GM12878 (cell line): ENCODE measurements around the gene TCEA2. TPM values are rescaled to one million over a fixed set of nuclear protein-coding genes. Genes with fewer than 3 reads are reported as not detected.
A peak's percentile ranks its signal among the peaks of the same experiment; 100 is the strongest.

ENCODE experiments used
- ATAC-seq: fragments of 200-7000 bp; cut with Tn5 transposase; 3 replicates; pipeline ENCODE4 v1.9.1; 2020; ENCODE audit warnings: mild to moderate bottlenecking, moderate library complexity
- BruUV-seq: library from RNA; stranded (reverse); fragments of 400-500 nt; replicated peaks from 2 replicates; lab custom pipeline; 2021; lab: Mats Ljungman, UMichigan
- CTCF ChIA-PET: fragments of 300-600 bp; sonication (Branson Sonifier 250); formaldehyde crosslinking; extraction: SDS; loops from one replicate; lab custom pipeline; 2021; ENCODE audit warnings: inconsistent platforms; lab: Yijun Ruan, JAX
- POLR2A ChIA-PET: fragments of 350-600 bp; formaldehyde crosslinking; extraction: SDS; loops from one replicate; lab custom pipeline; 2021; ENCODE audit warnings: inconsistent platforms; lab: Charles Lee
- RAD21 ChIA-PET: fragments of 300-600 bp; sonication (Branson Sonifier 250); formaldehyde crosslinking; loops from one replicate; lab custom pipeline; 2023; ENCODE audit warnings: antibody characterized with exemption; ENCODE audit not compliant: unreplicated experiment; lab: Charles Lee
- SMC1A ChIA-PET: fragments of 300-600 bp; sonication (Branson Sonifier 250); formaldehyde crosslinking; loops from one replicate; lab custom pipeline; 2023; ENCODE audit not compliant: unreplicated experiment, uncharacterized antibody; lab: Charles Lee
- DNase-seq: peaks from one replicate; pipeline ENCODE4 v3.0.0-alpha.2; 2011; ENCODE audit warnings: low read depth, low spot score
- FAIRE-seq: peaks from 3 replicates; lab custom pipeline; 2011; peaks lifted over from hg19 to GRCh38; lab: Jason Lieb, UNC
- H2AFZ ChIP-seq: 2 replicates; pipeline ENCODE4 v1.6.0; 2011; ENCODE audit warnings: low read depth, low read length, control low read depth; ENCODE audit not compliant: control insufficient read depth
- H3K27ac ChIP-seq: 2 replicates; pipeline ENCODE4 v1.5.1; 2011; ENCODE audit warnings: control low read depth; ENCODE audit not compliant: control insufficient read depth, insufficient read depth
- H3K27me3 ChIP-seq, 2 experiments: replicated peaks in 1 of 2; 2 replicates each; pipeline versions ENCODE4 v1.6.0 to v1.6.1; 2011; ENCODE audit warnings: low read length in 1 of 2; ENCODE audit not compliant: control insufficient read depth in 2 of 2, insufficient read depth in 2 of 2
- H3K36me3 ChIP-seq, 2 experiments: 2 replicates each; pipeline ENCODE4 v1.5.1; 2011; ENCODE audit warnings: low read length in 1 of 2; ENCODE audit not compliant: control insufficient read depth in 2 of 2, insufficient read depth in 2 of 2
- H3K4me1 ChIP-seq: 2 replicates; pipeline ENCODE4 v1.6.1; 2011; ENCODE audit warnings: mild to moderate bottlenecking, low read length, moderate library complexity, mixed read lengths; ENCODE audit not compliant: control insufficient read depth, insufficient read depth
- H3K4me2 ChIP-seq: 2 replicates; pipeline ENCODE4 v1.6.0; 2011; ENCODE audit warnings: control low read depth; ENCODE audit not compliant: control insufficient read depth, insufficient read depth
- H3K4me3 ChIP-seq: fragments of 200-600 bp; sonication (generic); 2 replicates; pipeline ENCODE4 v1.5.1; 2016
- H3K79me2 ChIP-seq: 2 replicates; pipeline ENCODE4 v1.6.0; 2011; ENCODE audit warnings: low read length; ENCODE audit not compliant: control insufficient read depth, insufficient read depth
- H3K9ac ChIP-seq: 2 replicates; pipeline ENCODE4 v1.8.0; 2011; ENCODE audit warnings: low read length, control low read depth, mixed read lengths; ENCODE audit not compliant: control insufficient read depth, insufficient read depth
- H3K9me3 ChIP-seq: replicated peaks from 3 replicates; pipeline ENCODE4 v1.5.1; 2011; ENCODE audit warnings: mild to moderate bottlenecking, low read length; ENCODE audit not compliant: control insufficient read depth, insufficient read depth
- H4K20me1 ChIP-seq: 2 replicates; pipeline ENCODE4 v1.6.0; 2011; ENCODE audit not compliant: control insufficient read depth, insufficient read depth
- ASH2L ChIP-seq: fragments of 300-600, 200-600 bp; sonication (generic); IDR thresholded peaks from 2 replicates; pipeline ENCODE4 v1.6.1; 2017; ENCODE audit warnings: low read depth, mild to moderate bottlenecking, borderline replicate concordance
- BHLHE40 ChIP-seq, 2 experiments: fragments of 450-650 bp in 1 of 2; IDR thresholded peaks; 2 replicates each; pipeline ENCODE4 v1.6.1; 2011 to 2017; ENCODE audit warnings: low read depth in 2 of 2, borderline replicate concordance in 1 of 2, improper control_type of control experiment in 1 of 2, low read length in 1 of 2, mild to moderate bottlenecking in 1 of 2
- CBX3 ChIP-seq: fragments of 200-600 bp; sonication (generic); IDR thresholded peaks from 2 replicates; pipeline ENCODE4 v1.6.1; 2016; ENCODE audit warnings: low read depth, borderline replicate concordance
- CEBPB ChIP-seq, 2 experiments: fragments of 150-350 bp in 1 of 2; IDR thresholded peaks; 2 replicates each; pipeline ENCODE4 v1.6.1; 2012 to 2014; ENCODE audit warnings: low read depth in 2 of 2, low read length in 2 of 2, borderline replicate concordance in 1 of 2, inconsistent platforms in 1 of 2
- EP300 ChIP-seq, 2 experiments: fragments of 150-350 bp in 1 of 2; IDR thresholded peaks; 2 replicates each; pipeline ENCODE4 v1.6.1; 2011 to 2012; ENCODE audit warnings: low read depth in 2 of 2, low read length in 2 of 2, borderline replicate concordance in 1 of 2, improper control_type of control experiment in 1 of 2, inconsistent platforms in 1 of 2; ENCODE audit not compliant: control insufficient read depth in 1 of 2
- IKZF1 ChIP-seq: fragments of 450-650 bp; conservative IDR thresholded peaks from 2 replicates; pipeline ENCODE4 v1.6.1; 2017; ENCODE audit warnings: antibody characterized with exemption, mild to moderate bottlenecking
- RUNX3 ChIP-seq: IDR thresholded peaks from 2 replicates; pipeline ENCODE4 v1.6.1; 2012; ENCODE audit warnings: low read length, inconsistent platforms
- SPI1 ChIP-seq: IDR thresholded peaks from 2 replicates; pipeline ENCODE4 v1.6.1; 2011; ENCODE audit warnings: low read depth, mild to moderate bottlenecking, low read length, moderate library complexity, borderline replicate concordance; ENCODE audit not compliant: insufficient read depth
- SUZ12 ChIP-seq: fragments of 200-600 bp; sonication (generic); IDR thresholded peaks from one replicate; pipeline ENCODE4 v1.6.1; 2018; ENCODE audit warnings: antibody characterized with exemption, mild to moderate bottlenecking; ENCODE audit not compliant: unreplicated experiment
- YBX1 ChIP-seq: fragments of 450-650 bp; IDR thresholded peaks from 2 replicates; pipeline ENCODE4 v1.6.1; 2016; ENCODE audit warnings: antibody characterized with exemption
- ZSCAN29 ChIP-seq: fragments of 450-650 bp; IDR thresholded peaks from 2 replicates; pipeline ENCODE4 v1.6.1; 2017; ENCODE audit warnings: mild to moderate bottlenecking, moderate library complexity
- WGBS: methylation state at CpG from one replicate; pipeline ENCODE4 v1.1.6; 2016; ENCODE audit warnings: low lambda C conversion rate; ENCODE audit not compliant: insufficient replicate concordance, insufficient coverage; ENCODE audit errors: missing lambda C conversion rate; 5-methylcytosine and 5-hydroxymethylcytosine counted together
- in situ Hi-C: fragments of 300-500 bp; cut with MboI; formaldehyde crosslinking; loops from 9 replicates; pipeline ENCODE4 v1.14.3; 2018; ENCODE audit warnings: mixed read lengths
- intact Hi-C: fragments of 100-400 bp; cut with micrococcal nuclease; formaldehyde crosslinking; loops from one replicate; pipeline ENCODE4 v1.14.2; 2022; ENCODE audit not compliant: unreplicated experiment
- polyA plus RNA-seq, 11 experiments: library from polyadenylated mRNA; depleted of rRNA in 4 of 11; unstranded in 6 of 11; stranded (reverse) in 5 of 11; fragments of >200 nt; fragmentation: Nextera tagmentation in 4 of 11; fragmentation: Illumina TruSeq in 1 of 11; extraction: Ambion mirVana in 4 of 11; extraction: Trizol in 1 of 11; gene quantifications; 1 replicate in 1 of 11; 2 replicates in 10 of 11; pipeline versions ENCODE4 v1.2.1 to v1.2.3, GENCODE V29; 2011 to 2016; ENCODE audit warnings: inconsistent platforms in 2 of 11, missing spikeins in 2 of 11, low read depth in 1 of 11
- total RNA-seq, 4 experiments: library from RNA; depleted of rRNA in 3 of 4; stranded (reverse); fragments of >200 nt in 3 of 4; fragmentation: Illumina TruSeq in 1 of 4; extraction: Trizol in 1 of 4; gene quantifications; 2 replicates each; pipeline versions ENCODE4 v1.2.1 to v1.2.3, GENCODE V29; 2013 to 2021

The TCEA2 gene
- total and polyA plus RNA-seq, 10 of the 15 experiments (the other 5 are each of a cell fraction or from before 2014, with no cell fraction given): 3.4 to 42.5 (median 13.3) TPM

- TF ChIP-seq ZSCAN29 (no peak), ASH2L (no peak), CEBPB (IDR thresholded peaks at IDR 0.05; ENCODE audit: borderline replicate concordance in 1 of 2, low read depth in 2 of 2, low read length in 2 of 2) (no peak), RUNX3 (peak; percentile 64), SUZ12 (no peak), SPI1 (peak; percentile 44; the same call in 1 of the 2 replicates)
Measured at GRCh38 chr20:64099880-64100565, 37.0 kb downstream of the TCEA2 start (continued).

- ChIA-PET SMC1A (interaction anchor here (1.6 to 1.7 kb wide), 2 partner anchors 20 kb away, joined by 5 to 7 read pairs; partner anchors contain the start of genes OPRL1 and RGS19), RAD21 (interaction anchor here (0.7 to 1.9 kb wide), 7 partner anchors 9 to 120 kb away, joined by 3 to 7 read pairs (median 5); partner anchors contain the start of genes LKAAEAR1, OPRL1, RGS19 and SAMD10), CTCF (interaction anchor here (0.8 to 2.6 kb wide), 6 partner anchors 10 to 22 kb away, joined by 3 to 7 read pairs (median 4); partner anchors contain the start of gene LKAAEAR1), POLR2A (no interaction called here)
- FAIRE-seq (no peak), ATAC-seq (peak; percentile 9; the same call in 2 of the 3 replicates), DNase-seq (no peak)
- Histone ChIP-seq H3K27ac (no peak overlapping the region), H2AFZ (no peak overlapping the region), H3K79me2 (no peaks in the 10 kb centered on the region), H4K20me1 (no peaks in the 10 kb centered on the region), H3K4me3 (no peak overlapping the region), H3K4me1 (peaks cover 16% of the 10 kb centered on the region), H3K4me2 (no peak overlapping the region), H3K27me3 (peaks cover 4 to 11% of the 10 kb centered on the region in 2 experiments; a peak in 3 of 4 replicates), H3K9ac (no peak overlapping the region), H3K9me3 (no peaks in the 10 kb centered on the region), H3K36me3 (no peaks in the 10 kb centered on the region)
- intact Hi-C loops (no loop called here), in situ Hi-C loops (no loop called here)
- WGBS: 2% methylated on average over 4 of the region's 4 CpGs
- no TSS peak for BruUV-seq
- TF ChIP-seq EP300 (IDR thresholded peaks at IDR 0.05; ENCODE audit: borderline replicate concordance in 1 of 2, control insufficient read depth in 1 of 2, low read depth in 2 of 2, low read length in 2 of 2) (0 out of 4 replicates have a peak, but pooled peaks of 1 of the 2 experiments have one; percentile 23), BHLHE40 (IDR thresholded peaks at IDR 0.05; ENCODE audit: borderline replicate concordance in 1 of 2, low read depth in 2 of 2, low read length in 1 of 2) (0 out of 4 replicates have a peak, but pooled peaks of 1 of the 2 experiments have one; percentile 34), YBX1 (no peak), IKZF1 (peak; percentile 17), CBX3 (no peak)
Measured at GRCh38 chr20:64100566-64100888, 37.5 kb downstream of the TCEA2 start.
